ENCODE results near the gene ZNF555. TPM values are rescaled to one million over a fixed set of nuclear protein-coding genes. Genes with fewer than 3 reads are reported as not detected.

Gene ZNF555
- total RNA-seq, 1 donor from 2014 or later = 8.4 TPM

- no peak for TF ChIP-seq CTCF (IDR thresholded peaks at IDR 0.05; ENCODE audit: partially characterized antibody, unreplicated experiment)
- DNase-seq = no peak
- no peaks in the 10 kb centered on the region for H3K4me1 Mint-ChIP-seq (ENCODE audit: low read depth, unreplicated experiment)
- peaks cover 5% of the 10 kb centered on the region for H3K36me3 Mint-ChIP-seq (ENCODE audit: unreplicated experiment)
- no peak overlapping the region for H3K27ac Mint-ChIP-seq (ENCODE audit: unreplicated experiment)
- H3K4me3 Mint-ChIP-seq (ENCODE audit: unreplicated experiment) = no peak overlapping the region
- no peaks in the 10 kb centered on the region for H3K9me3 Mint-ChIP-seq (ENCODE audit: unreplicated experiment)
- H3K27me3 Mint-ChIP-seq (ENCODE audit: unreplicated experiment) = no peaks in the 10 kb centered on the region
Measured at GRCh38 chr19:2811221-2811722, 30.0 kb upstream of the ZNF555 start.

- TF ChIP-seq CTCF (IDR thresholded peaks at IDR 0.05; ENCODE audit: partially characterized antibody, unreplicated experiment) = no peak
- H3K4me1 Mint-ChIP-seq (ENCODE audit: low read depth, unreplicated experiment) = no peaks in the 10 kb centered on the region
- H3K27ac Mint-ChIP-seq (ENCODE audit: unreplicated experiment) = no peak overlapping the region
Measured at GRCh38 chr19:2811735-2812413, 29.4 kb upstream of the ZNF555 start.

GRCh38 chr19:2812414-2813234 is 28.7 kb upstream of the ZNF555 start:
- H3K27me3 Mint-ChIP-seq (ENCODE audit: unreplicated experiment) = no peaks in the 10 kb centered on the region

More at GRCh38 chr19:2811735-2812413, 29.4 kb upstream of the ZNF555 start:
- Mint-ChIP-seq H3K4me3 (ENCODE audit: unreplicated experiment) (no peak overlapping the region), H3K27me3 (ENCODE audit: unreplicated experiment) (no peaks in the 10 kb centered on the region), H3K36me3 (ENCODE audit: unreplicated experiment) (peaks cover 5% of the 10 kb centered on the region), H3K9me3 (ENCODE audit: unreplicated experiment) (no peaks in the 10 kb centered on the region)
- no peak for DNase-seq

GRCh38 chr19:2813235-2814160 is 27.8 kb upstream of the ZNF555 start:
- no peaks in the 10 kb centered on the region for H3K4me1 Mint-ChIP-seq (ENCODE audit: low read depth, unreplicated experiment)
- TF ChIP-seq CTCF (IDR thresholded peaks at IDR 0.05; ENCODE audit: partially characterized antibody, unreplicated experiment) = no peak
- H3K27ac Mint-ChIP-seq (ENCODE audit: unreplicated experiment) = no peak overlapping the region
- no peak for DNase-seq
- H3K4me3 Mint-ChIP-seq (ENCODE audit: unreplicated experiment) = no peak overlapping the region
- H3K9me3 Mint-ChIP-seq (ENCODE audit: unreplicated experiment) = no peaks in the 10 kb centered on the region
- H3K27me3 Mint-ChIP-seq (ENCODE audit: unreplicated experiment) = no peaks in the 10 kb centered on the region
- peaks cover 5% of the 10 kb centered on the region for H3K36me3 Mint-ChIP-seq (ENCODE audit: unreplicated experiment)

More at GRCh38 chr19:2812414-2813234, 28.7 kb upstream of the ZNF555 start:
- H3K9me3 Mint-ChIP-seq (ENCODE audit: unreplicated experiment) = no peaks in the 10 kb centered on the region
- no peak for DNase-seq
- no peaks in the 10 kb centered on the region for H3K4me1 Mint-ChIP-seq (ENCODE audit: low read depth, unreplicated experiment)
- H3K27ac Mint-ChIP-seq (ENCODE audit: unreplicated experiment) = no peak overlapping the region
- no peak overlapping the region for H3K4me3 Mint-ChIP-seq (ENCODE audit: unreplicated experiment)
- peaks cover 5% of the 10 kb centered on the region for H3K36me3 Mint-ChIP-seq (ENCODE audit: unreplicated experiment)
- TF ChIP-seq CTCF (IDR thresholded peaks at IDR 0.05; ENCODE audit: partially characterized antibody, unreplicated experiment) = no peak
